Mononuclear cell (primary cell): Measurements from ENCODE around the gene TMEM89. TPM values are rescaled to one million over a fixed set of nuclear protein-coding genes. Genes with fewer than 3 reads are reported as not detected.

ENCODE experiments used
- H3K27me3 ChIP-seq: 2 replicates; pipeline ENCODE4 v1.6.0; 2011; ENCODE audit warnings: low read length, control low read depth; ENCODE audit not compliant: insufficient read depth
- H3K4me1 ChIP-seq: 2 replicates; pipeline ENCODE4 v1.5.1; 2011; ENCODE audit warnings: mild to moderate bottlenecking, low read length, control low read depth; ENCODE audit not compliant: insufficient read depth
- H3K4me3 ChIP-seq: 2 replicates; pipeline ENCODE4 v1.5.1; 2011; ENCODE audit warnings: mild to moderate bottlenecking, low read length, moderate library complexity
- H3K9me3 ChIP-seq: 2 replicates; pipeline ENCODE4 v1.5.1; 2011; ENCODE audit warnings: low read depth, mild to moderate bottlenecking, control low read depth, low read length
- total RNA-seq: library from RNA; depleted of rRNA; stranded (reverse); fragments of >200 nt; gene quantifications from one replicate; pipeline ENCODE4 v1.2.3, GENCODE V29; 2012

Gene TMEM89
- total RNA-seq, 1 donor, result 0.42 TPM

DNA sequence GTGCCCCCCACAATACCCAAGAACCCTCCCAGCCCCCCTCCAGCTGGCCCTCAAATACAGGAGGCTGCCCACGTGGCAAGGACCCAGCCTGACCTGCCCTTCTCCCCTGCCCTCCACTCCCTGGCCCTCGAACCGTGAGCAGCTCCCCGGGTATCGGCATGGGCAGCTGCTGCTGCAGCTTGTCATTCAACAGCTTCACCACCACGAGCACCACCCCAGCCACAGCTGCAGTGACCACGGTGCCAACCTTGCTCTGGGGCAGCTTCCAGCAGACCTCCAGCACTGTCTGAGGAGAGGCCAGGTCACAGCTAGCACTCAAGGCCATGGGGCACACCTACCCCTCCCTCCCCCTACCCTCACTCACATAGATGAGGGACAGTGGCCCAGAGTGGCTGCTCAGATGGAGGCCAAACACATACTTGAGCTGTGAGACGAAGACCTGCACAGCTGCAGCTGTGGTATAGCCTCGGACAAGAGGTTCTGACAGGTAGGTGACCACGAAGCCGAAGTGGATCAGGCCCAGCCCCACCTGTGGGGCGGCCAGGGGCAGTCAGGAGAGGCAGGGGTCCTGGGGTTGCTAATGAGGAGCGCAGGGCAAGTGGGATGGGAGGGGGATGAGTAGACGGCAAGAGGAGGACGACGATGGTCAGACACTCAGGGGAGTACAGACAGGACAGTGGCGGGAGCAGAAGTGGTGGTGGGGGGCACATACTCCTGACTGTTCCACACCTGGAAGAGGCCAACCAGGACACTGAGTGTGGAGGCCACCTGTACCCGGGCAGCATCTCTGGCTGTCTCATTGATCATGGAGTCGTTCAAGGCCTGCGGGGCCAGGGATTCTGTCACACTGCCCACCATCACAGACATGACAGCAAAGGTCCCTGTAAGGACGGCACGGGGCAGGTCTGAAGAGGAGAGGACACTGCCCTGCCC lies 10.2 kb upstream of the TMEM89 start:
- Histone ChIP-seq H3K4me1 (peaks cover 20% of the 10 kb centered on the region), H3K4me3 (no peak overlapping the region), H3K27me3 (no peaks in the 10 kb centered on the region), H3K9me3 (no peaks in the 10 kb centered on the region)

DNA sequence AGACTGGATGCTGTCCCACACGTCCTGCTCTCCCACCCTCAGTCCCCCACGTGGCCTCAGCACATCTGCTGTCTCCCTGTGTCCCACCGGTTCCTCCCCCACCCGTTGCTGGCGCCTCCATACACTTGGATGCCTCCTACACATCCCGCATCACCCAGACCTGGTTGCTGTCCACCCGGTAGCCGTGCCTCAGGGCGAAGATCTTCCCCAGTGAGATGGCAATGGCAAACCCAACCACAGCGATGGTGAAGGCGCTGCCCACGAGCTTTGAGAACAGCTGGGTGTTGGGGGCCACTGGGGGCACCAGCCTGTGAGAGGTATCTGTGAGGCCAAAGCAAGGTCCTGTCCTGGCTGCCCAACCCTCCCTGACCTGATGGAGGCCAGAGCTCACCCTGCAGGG lies 9.3 kb upstream of the TMEM89 start:
- H3K27me3 ChIP-seq, result no peaks in the 10 kb centered on the region
- no peak overlapping the region for H3K4me3 ChIP-seq
- no peaks in the 10 kb centered on the region for H3K9me3 ChIP-seq
- peaks cover 13% of the 10 kb centered on the region for H3K4me1 ChIP-seq

- Histone ChIP-seq H3K4me3 (no peak overlapping the region), H3K9me3 (no peaks in the 10 kb centered on the region), H3K27me3 (no peaks in the 10 kb centered on the region), H3K4me1 (peaks cover 10% of the 10 kb centered on the region)
These were observed 8.8 kb upstream of the TMEM89 start for GRCh38 chr3:48630407-48630806.

DNA sequence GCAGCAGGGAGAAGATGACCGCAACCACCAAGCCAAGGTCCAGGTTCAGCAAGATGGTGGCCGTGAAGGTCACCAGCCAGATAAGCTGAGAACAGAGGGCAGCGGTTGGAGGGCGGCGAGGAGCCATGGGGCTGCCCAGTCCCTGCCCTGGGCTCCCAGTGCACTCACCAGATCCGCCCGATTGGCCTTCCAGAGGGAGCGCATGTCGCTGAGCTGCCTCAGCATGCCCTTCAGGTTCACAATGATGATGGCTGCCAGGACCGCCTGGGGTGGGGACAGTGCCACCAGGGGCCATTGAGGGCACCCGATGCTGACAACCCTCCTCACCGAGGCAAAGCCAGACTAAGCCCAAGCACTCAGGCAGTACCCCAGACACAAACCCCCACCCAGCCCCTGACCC lies 8.3 kb upstream of the TMEM89 start:
- peaks cover 10% of the 10 kb centered on the region for H3K4me1 ChIP-seq
- H3K4me3 ChIP-seq, result no peak overlapping the region
- no peaks in the 10 kb centered on the region for H3K27me3 ChIP-seq
- H3K9me3 ChIP-seq, result no peaks in the 10 kb centered on the region

DNA sequence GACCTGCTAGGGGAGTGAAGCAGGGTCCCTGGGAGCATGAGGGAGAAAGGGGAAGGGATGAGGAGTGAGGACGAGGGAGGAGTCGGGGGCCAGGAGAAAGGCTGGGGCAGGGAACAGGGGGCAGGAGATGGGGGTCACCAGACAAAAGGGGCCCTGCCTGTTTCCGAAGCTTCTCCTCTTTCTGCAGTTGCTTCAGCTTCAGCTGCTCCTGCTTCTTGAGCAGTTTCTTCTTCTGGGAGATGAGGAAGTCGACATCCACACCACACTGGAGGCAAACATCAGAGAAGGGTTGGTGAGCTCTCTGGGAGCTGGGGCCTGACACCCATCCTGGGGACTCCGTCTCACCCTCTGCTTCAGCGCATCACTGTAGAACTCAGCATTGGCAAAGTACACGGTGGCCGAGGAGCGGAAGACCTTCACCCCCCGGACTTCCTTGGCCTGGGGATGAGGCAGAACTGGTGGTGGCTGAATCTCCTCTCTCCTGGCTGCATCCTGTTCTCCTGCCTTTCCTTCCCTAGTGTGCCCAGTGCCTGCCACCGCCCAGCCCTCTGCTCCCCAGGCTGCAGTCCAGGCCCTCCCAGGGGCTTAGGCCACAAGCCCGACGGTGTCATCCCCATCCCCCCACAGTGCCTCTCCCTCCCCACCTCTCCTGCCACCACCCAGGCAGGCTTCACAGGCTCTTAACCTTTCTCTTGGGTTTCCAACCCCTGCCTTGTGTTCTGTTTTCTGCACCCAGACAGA lies 6.9 kb upstream of the TMEM89 start:
- Histone ChIP-seq H3K9me3 (no peaks in the 10 kb centered on the region), H3K4me3 (no peak overlapping the region), H3K4me1 (peaks cover 6% of the 10 kb centered on the region), H3K27me3 (no peaks in the 10 kb centered on the region)

- H3K4me1 ChIP-seq, result peaks cover 6% of the 10 kb centered on the region
- no peaks in the 10 kb centered on the region for H3K9me3 ChIP-seq
- no peaks in the 10 kb centered on the region for H3K27me3 ChIP-seq
- no peak overlapping the region for H3K4me3 ChIP-seq
These were observed 4.0 kb upstream of the TMEM89 start for GRCh38 chr3:48625600-48625999.

DNA sequence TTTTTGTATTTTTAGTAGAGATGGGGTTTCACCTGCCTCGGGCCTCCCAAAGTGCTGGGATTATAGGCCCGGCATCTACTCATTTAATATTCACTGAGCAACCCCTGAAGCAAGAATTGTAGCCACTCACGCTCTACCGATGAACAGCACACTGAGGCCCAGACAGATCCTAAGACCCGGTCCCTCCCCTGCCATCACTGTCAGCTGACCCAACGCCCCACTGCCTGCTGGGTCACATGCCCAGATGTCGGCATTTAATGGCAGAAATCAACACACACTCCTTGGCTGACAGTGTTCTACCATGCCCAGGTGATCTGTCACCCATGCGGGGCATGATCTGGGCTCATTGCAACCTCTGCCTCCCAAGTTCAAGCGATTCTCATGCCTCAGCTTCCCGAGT lies 3.2 kb upstream of the TMEM89 start:
- Histone ChIP-seq H3K9me3 (no peaks in the 10 kb centered on the region), H3K4me3 (no peak overlapping the region), H3K27me3 (no peaks in the 10 kb centered on the region), H3K4me1 (peaks cover 6% of the 10 kb centered on the region)

GRCh38 chr3:48623851-48624547 lies 2.4 kb upstream of the TMEM89 start:
- no peaks in the 10 kb centered on the region for H3K27me3 ChIP-seq
- no peak overlapping the region for H3K4me3 ChIP-seq
- no peaks in the 10 kb centered on the region for H3K9me3 ChIP-seq
- H3K4me1 ChIP-seq, result peaks cover 6% of the 10 kb centered on the region

- Histone ChIP-seq H3K9me3 (peaks cover 16% of the 10 kb centered on the region), H3K4me1 (peaks cover 8% of the 10 kb centered on the region), H3K4me3 (no peak overlapping the region), H3K27me3 (no peaks in the 10 kb centered on the region)
These were observed 1.7 kb downstream of the TMEM89 start for GRCh38 chr3:48619541-48620524.

DNA sequence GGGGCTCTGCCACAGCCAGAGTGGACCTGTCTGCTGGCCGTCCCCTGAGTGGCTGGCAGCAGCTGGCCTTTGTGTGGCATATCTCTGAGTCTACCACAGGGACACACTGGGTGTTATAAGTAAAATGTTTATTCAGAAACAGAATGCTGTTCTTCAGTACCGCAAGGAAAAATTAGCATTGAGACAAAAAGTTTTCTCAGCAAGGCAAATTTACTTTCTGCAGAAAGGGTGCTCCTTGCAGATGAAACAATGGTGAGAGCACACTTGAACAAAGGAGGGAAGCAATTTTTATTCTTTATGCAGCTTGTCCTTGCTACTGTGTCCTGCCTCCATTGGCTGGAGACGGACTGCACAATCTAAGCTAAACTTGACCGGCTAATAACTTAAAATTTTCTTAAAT lies 4.0 kb downstream of the TMEM89 start:
- H3K4me1 ChIP-seq, result peaks cover 15% of the 10 kb centered on the region
- H3K4me3 ChIP-seq, result no peak overlapping the region
- peaks cover 16% of the 10 kb centered on the region for H3K9me3 ChIP-seq
- no peaks in the 10 kb centered on the region for H3K27me3 ChIP-seq

DNA sequence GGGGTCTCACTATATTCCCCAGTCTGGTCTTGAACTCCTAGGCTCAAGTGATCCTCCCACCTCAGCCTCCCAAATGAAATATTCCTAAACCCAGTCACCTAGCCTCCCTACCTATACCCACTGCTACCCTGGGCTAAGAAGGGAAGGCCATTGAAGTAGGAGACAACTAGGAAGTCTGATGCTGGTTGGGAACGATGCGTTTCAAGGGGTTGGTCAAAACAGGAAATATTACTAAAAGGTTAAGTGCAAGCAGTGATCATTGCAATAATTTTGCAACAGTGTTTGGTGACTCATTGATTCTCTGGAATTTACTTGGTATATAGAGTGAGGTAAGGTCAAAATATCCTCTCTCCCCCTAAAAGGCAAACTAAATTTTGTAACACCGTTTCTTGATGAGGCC lies 7.5 kb downstream of the TMEM89 start:
- Histone ChIP-seq H3K9me3 (peaks cover 16% of the 10 kb centered on the region), H3K4me1 (peaks cover 22% of the 10 kb centered on the region), H3K27me3 (no peaks in the 10 kb centered on the region), H3K4me3 (no peak overlapping the region)

DNA sequence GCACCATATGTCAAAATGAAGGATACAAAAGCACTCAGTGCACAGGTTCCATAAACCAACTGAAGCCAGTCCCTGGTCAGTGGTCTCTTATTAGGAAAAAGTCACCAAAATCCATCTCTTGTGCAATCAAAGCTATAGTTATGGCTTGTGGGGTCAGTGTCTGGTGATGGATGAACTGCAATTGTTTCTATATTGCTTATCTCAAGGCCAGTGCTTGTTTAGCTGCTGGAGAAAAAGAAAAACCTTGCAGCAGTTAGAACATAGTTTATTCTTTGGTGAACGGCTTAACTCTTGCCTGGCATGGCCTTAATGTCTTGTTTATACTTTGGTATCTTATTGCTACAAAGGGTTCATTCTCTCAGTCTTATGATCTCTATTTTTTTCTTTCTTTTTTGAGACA lies 9.3 kb downstream of the TMEM89 start:
- Histone ChIP-seq H3K4me3 (no peak overlapping the region), H3K4me1 (peaks cover 34% of the 10 kb centered on the region), H3K9me3 (peaks cover 4% of the 10 kb centered on the region), H3K27me3 (no peaks in the 10 kb centered on the region)

DNA sequence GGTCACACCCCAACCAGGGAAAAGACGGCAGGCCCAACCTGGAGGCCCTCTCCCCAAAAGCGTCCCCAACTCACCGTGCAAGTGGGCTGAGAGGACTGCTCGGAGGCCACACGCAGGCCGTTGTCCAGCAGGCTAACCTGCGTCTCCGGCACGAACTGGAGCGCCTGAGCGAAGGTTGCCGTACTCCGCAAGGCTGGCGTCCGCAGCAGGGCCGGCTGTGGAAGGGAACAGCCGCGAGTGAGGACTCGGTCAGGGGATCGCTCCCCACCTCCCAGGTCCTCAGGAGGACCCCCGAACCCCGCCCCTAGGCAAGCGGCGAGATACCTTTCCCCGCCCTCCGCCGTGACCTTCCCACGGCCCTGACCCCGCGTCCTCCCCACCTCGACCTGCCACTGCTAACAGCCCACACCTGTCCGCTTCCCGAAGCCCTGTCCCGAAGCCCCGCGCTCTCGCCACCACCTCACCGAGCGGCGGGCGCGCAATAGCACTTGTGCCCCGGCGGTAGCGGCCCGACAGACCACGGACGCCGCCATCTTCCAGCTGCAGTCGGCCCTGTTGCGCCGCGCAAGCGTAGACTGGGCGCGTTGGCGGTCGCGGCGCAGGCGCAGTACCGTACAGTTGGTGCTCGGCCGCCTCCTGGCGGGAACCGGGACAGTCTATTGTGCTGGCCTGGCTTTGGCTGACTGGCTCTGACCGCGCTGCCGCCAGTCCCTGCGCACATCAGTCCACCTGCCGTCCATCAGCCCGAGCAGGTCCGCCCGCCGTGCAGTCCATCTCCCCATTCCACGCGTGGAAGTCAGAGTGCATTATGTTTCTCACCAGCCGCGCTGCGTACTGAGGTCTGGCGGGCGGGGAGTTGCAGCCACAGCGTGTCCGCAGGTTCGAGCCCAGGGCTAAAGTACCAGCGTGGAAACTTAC lies 12.2 kb downstream of the TMEM89 start, which contains the start of gene UQCRC1:
UQCRC1 (minus strand) TSS at position 559 of the 918 bp plus-strand sequence; CDS start at position 533, 26 bp downstream.
- Histone ChIP-seq H3K4me1 (peaks cover 27% of the 10 kb centered on the region), H3K4me3 (peak within 1 kb of the TSS; percentile 87), H3K27me3 (no peaks in the 10 kb centered on the region), H3K9me3 (no peaks in the 10 kb centered on the region)
